Ramos (cell line): ENCODE measurements around the gene HINFP.

Experiments used
- in situ Hi-C: fragments of 300-500 bp; cut with MboI; formaldehyde crosslinking; loops from one replicate; pipeline ENCODE4 v1.14.3; 2022; ENCODE audit warnings: low sequenced_read_pairs; ENCODE audit not compliant: unreplicated experiment

HINFP gene, protein sequence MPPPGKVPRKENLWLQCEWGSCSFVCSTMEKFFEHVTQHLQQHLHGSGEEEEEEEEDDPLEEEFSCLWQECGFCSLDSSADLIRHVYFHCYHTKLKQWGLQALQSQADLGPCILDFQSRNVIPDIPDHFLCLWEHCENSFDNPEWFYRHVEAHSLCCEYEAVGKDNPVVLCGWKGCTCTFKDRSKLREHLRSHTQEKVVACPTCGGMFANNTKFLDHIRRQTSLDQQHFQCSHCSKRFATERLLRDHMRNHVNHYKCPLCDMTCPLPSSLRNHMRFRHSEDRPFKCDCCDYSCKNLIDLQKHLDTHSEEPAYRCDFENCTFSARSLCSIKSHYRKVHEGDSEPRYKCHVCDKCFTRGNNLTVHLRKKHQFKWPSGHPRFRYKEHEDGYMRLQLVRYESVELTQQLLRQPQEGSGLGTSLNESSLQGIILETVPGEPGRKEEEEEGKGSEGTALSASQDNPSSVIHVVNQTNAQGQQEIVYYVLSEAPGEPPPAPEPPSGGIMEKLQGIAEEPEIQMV

DNA sequence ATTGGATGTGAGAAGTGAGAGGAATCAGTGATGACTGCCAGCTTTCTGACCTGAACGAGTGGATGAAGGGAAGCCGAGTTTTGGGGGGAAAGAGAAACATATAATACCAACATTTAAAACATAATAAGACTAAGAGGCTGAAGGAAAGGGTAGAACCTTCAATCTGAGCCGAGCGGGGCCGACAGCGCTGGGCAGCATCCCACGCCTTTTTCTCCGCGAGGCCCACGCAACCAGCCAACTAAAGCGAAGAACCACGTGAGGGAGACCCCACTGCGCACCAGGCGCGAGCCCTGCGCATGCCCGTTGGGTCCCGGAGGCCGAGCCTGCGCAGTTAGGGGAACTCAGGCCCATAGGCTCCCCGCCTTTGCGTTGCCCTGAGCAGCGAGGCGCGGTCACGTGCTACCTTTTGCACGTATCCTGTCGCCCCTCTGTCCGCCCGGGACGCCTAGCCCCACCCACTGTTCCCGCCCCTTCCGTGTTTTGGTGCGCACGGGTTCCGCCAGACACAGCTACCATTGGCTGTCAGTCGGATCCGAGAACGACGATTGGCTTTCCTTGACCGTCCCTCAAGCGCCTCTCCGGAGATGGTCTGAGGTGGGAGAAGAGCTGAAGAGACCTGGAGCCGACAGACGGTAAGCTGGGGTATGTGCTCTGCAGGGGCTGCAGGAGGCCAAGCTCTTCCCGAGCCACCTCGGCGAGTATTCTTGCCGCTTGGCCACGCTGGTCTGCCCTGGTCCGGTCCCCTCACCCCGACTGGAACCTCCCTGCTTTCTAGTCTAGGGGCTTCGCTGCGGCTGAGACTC lies at the start of gene HINFP:
Gene HINFP (plus strand): TSS at position 573 of the 803 bp plus-strand sequence. CDS start 5,365 bp downstream, outside the sequence.
- in situ Hi-C loops, result no loop called here

DNA sequence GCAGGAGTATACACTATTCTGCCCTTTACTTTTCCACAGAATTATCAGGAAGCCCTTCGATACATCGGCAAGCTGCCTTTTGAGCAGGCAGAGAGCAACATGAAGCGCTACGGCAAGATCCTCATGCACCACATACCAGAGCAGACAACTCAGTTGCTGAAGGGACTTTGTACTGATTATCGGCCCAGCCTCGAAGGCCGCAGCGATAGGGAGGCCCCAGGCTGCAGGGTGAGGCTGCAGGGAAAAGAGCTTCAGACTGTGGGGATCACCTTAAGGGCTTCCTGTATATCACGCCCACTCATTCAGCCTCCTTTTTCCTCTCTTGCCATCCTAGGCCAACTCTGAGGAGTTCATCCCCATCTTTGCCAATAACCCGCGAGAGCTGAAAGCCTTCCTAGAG lies 43.5 kb upstream of the HINFP start:
- in situ Hi-C loops, result no loop called here

DNA sequence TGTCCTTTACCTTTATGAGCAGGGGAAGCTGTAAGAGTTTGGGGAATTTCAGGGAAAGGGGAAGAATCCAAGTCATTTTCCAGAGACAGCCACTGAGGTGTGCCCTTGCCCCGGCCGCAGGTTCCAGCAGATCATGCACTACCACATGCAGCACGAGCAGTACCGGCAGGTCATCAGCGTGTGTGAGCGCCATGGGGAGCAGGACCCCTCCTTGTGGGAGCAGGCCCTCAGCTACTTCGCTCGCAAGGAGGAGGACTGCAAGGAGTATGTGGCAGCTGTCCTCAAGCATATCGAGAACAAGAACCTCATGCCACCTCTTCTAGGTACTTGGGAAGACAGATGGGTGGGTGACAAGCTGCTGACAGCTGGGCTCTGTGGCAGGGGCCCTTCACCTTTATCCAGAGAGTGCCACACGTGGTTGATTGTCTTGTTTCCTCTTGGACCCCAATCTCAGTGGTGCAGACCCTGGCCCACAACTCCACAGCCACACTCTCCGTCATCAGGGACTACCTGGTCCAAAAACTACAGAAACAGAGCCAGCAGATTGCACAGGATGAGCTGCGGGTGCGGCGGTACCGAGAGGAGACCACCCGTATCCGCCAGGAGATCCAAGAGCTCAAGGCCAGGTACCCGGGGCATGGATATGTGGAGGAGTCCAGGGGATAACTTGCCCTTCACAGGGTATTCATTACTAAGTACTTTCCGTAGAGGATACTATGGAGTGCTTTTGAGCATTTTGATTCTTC lies 42.5 kb upstream of the HINFP start:
- in situ Hi-C loops, result no loop called here

DNA sequence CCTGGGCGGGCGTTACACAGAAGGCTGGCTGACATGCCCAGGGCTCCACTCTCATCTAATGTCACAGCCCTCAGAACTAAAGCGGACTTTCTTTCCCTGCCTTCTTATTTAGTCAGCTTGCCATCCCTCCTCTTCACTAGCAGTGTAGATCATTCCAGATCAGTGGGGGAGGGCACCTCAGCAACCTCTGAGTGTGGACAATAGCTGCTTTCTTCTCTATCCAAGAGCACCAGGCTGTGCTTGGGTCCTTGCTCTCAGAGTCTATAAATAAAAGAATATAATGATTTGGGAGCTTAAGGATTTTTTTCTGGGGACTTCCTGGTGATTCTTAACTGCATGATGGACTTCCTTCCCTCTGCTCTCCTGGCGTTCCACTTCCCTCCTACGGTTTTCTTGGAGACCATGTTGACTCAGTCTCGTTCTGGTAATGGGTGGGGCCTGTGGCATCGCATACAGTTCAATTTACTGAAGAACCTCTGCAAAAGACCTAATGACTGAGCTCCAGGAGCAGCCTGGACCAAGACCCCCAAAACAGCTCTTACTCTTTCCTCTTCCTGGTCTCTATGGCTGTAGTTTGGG lies 39.6 kb upstream of the HINFP start:
- in situ Hi-C loops, result no loop called here

DNA sequence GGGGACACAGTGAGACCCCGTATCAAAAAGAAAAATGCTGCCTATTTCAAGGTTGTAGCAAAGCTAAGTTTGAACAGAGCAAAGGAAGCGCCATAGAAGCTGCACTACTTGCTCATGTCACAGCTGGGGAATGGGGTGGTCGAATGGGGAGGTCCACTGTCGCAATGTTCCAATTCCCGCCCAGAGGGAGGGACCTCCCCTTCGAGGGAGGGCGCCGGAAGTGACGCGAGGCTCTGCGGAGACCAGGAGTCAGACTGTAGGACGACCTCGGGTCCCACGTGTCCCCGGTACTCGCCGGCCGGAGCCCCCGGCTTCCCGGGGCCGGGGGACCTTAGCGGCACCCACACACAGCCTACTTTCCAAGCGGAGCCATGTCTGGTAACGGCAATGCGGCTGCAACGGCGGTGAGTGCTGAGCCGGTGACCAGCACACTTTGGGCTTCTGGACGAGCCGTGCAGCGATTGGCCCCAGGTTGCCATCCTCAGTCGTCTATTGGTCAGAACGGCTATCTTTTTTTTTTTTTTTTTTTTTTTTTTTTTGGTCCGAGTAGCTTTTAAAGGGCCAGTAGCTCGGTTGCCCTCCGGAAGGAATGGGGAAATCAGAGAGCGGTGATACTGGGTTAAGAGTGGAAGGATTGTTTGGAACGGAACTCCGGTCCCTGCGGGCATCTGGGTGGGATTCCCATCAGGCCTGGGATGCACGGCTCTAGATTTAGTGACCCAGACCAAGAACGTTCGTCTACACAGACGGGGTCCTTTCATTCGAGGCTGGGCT lies 36.5 kb upstream of the HINFP start, which contains the start of gene HMBS:
Gene HMBS (plus strand): TSS at position 219 of the 774 bp plus-strand sequence. CDS start 153 bp downstream, at position 372.
- in situ Hi-C loops, result no loop called here

DNA sequence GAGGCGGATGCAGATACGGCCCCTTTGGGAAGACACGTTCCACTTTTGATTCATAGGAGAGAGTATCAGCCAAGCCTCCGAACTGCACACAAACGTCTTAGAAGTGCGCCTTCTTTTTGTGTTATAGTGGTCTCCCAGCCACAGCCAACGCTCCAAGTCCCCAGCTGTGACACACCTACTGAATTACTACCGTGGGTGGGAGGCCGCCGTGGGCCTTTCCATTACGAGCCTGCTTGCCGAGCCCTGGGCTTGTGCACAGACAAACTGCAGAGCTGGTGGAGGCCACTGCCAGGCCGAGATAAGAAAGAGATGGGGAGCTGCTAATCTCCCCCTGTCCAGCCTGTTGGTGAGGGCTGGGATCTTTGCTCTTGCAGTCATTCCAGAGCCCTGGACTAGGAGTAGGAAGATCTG lies 35.9 kb upstream of the HINFP start:
- in situ Hi-C loops, result no loop called here

DNA sequence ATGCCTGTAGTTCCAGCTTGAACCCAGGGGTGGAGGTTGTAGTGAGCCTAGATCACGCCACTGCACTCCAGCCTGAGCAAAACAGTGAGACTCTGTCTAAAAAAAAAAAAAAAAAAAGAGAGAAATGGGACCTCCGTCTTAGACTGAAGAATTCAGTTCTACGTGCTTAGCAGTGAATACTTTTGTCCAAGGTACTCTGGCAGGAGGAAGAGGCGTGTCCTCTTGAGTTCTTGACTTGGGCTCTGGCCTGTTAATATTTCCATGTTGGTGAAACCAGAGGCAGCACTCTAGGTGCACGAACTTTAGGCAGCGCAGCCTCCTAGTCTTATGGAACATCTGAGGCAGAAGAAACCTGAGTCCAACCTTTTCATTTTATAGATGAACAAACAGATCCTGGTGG lies 34.3 kb upstream of the HINFP start:
- in situ Hi-C loops, result no loop called here

DNA sequence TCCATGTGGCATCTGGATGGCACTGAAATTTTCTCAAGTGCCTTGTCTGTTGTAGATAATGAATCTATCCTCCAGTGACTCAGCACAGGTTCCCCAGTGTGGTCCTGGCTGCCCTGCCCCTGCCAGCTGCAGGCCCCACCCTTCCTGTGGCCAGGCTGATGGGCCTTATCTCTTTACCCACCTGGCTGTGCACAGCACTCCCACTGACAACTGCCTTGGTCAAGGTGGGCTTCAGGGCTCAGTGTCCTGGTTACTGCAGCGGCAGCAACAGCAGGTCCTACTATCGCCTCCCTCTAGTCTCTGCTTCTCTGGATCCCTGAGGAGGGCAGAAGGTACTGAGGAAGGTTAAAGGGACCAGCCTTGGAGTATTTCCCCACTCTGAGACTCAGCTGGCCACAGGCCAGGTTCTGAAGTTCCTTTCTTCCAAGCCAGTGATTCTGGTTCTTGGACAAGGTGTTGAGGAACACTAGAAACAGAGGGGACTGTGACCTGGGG lies 33.6 kb upstream of the HINFP start:
- in situ Hi-C loops, result no loop called here

DNA sequence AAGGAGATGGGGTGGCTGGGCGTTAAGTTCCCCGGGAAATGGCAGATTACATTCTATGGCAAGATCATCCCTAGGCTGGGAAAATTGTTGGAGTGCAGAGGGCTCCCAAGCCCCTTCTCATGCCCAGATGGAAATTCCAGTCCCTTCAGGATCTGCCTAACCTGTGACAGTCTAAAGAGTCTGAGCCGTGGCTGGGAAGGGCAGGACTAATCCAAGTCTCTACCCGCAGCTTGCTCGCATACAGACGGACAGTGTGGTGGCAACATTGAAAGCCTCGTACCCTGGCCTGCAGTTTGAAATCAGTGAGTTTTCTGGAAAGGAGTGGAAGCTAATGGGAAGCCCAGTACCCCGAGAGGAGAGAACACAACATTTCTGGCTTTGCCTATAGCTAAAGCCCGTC lies 33.0 kb upstream of the HINFP start:
- in situ Hi-C loops, result no loop called here

DNA sequence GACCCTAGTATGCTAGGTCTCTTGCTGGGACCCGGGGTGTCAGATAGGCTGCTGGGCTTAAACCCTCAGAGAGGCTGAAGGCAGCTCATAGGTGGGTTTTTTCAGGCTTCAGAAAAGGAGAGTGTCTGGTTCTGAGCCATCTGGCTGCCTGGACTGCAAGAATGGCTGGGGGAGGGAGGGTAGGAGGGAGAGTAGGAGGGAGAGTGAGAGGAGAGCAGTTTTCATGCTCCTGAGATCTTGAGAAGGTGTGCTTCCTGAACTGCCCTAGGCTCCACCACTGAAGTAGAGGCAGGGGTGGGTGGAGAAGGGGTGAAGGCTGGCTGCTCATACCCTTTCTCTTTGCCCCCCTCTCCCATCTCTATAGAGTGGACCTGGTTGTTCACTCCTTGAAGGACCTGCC lies 32.1 kb upstream of the HINFP start:
- in situ Hi-C loops, result no loop called here

DNA sequence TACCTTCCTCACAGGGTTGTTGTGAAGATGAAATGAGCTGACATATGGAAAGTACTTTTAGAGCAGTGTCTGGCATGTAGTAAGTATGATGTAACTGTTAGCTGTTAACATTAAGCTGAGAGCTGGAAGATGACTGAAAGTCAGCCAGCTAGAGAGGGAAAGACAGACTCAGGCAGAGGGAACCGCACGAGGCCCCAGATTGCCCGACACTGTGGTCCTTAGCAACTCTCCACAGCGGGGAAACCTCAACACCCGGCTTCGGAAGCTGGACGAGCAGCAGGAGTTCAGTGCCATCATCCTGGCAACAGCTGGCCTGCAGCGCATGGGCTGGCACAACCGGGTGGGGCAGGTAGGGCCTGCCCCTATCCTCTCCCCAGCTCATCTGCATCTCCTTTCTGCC lies 30.2 kb upstream of the HINFP start:
- in situ Hi-C loops, result no loop called here

DNA sequence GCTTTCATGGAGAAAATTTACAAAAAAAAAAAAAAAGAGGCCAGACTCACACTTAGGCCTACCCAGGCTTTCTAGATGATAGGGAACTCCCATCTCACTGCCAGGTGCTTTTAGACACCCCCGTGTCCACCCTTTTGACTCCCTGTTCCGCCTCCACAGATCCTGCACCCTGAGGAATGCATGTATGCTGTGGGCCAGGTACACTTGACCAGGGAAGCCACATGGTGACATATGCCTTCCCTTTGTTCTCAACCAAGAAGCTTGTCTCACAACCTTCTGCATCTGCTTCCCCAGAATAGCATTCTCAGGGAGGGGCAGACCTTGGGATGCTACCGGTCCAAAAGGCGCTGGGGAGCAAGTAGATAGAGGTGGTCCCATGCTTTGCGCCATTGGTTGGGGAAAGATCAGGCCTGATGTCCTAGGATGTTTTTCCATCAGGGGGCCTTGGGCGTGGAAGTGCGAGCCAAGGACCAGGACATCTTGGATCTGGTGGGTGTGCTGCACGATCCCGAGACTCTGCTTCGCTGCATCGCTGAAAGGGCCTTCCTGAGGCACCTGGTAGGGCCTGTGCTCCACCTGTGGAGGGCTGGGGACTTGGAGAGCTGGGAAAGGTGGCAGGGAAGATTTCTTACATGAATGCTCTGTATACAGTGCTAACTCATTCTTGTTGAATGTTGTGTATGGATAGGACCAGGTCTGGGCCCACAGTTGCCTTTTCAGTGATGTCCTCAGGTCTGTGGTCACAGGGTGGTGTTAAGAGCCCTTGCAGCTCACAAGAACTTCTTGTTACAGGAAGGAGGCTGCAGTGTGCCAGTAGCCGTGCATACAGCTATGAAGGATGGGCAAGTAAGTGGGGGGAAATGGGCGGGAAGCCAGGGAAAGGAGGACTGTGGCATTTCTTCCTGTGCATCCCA lies 29.2 kb upstream of the HINFP start:
- in situ Hi-C loops, result no loop called here

DNA sequence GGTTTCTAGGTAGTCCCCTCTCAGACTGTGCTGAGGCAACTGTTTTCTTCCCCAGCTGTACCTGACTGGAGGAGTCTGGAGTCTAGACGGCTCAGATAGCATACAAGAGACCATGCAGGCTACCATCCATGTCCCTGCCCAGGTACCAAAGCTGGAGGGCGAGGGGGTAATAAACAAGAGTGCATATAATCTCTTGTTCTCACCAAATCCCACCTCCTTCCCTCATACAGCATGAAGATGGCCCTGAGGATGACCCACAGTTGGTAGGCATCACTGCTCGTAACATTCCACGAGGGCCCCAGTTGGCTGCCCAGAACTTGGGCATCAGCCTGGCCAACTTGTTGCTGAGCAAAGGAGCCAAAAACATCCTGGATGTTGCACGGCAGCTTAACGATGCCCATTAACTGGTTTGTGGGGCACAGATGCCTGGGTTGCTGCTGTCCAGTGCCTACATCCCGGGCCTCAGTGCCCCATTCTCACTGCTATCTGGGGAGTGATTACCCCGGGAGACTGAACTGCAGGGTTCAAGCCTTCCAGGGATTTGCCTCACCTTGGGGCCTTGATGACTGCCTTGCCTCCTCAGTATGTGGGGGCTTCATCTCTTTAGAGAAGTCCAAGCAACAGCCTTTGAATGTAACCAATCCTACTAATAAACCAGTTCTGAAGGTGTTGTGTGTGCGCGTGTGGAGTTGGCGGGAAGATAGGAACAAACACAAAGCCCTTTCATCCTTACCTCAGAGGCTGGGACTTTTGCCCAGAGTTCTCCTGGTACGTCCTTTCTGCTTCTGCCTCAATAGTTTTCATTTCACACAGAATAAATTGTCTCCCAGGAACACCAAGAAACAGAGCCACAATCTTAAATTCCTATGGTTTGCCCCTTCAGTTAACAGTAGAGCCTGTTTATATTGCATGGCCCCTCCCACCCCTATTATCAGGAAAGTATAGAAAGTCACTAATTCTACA lies 28.2 kb upstream of the HINFP start:
- in situ Hi-C loops, result no loop called here

DNA sequence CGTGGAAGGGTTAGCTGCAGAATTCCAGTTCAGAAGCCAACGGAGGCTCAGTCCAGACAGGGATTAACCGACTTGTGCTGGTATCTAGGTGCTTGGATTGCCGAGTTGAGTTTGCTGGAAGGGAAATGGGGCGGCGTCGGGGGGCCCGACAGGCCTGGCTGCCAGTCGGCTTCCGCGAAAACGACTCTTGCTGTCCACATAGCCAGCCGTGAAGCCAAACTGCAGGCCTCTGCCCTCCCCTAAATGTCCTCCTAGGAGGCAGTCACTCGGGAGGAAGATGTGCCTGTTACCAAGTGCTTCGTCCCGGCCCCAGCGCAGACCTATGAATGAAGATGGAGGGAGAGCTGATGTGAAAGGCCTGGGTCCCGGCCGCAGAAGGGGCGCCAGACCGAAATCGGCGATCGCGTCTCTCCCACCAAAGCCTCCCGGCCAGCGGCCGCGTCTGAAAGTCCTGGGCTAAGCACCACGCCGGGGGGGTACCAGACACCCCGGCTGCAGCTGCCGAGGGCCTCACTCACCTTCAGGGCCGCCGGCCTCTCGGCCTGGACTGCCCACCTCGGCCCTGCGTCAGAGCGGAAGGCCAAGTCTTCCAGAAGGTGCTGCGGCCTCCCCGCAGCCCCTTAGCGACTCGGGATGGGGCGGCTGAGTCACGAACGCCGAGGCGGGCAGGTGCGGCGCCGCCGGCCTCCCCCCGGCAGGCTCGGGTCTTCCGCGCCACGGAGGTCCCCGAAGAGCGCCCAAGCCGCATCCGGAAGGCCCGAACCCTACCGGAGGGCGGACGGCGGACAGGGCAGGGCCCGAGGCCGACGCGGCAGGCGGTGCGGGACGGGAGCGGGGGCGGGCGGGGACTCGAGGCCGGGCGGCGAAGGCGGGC lies 27.2 kb upstream of the HINFP start:
- in situ Hi-C loops, result no loop called here

DNA sequence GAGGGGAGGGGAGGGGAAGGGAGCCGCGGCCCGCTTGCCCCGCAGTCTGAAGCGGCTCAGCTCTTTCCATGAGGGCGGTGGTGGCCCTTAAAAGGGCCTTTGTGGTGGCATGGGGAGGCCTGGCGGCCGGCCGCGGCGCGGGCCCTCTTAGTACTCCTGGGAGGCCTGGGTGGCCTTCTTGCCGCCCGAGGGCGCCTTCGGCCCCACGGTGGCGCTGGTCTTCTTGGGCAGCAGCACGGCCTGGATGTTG lies 26.6 kb upstream of the HINFP start:
- in situ Hi-C loops, result no loop called here

DNA sequence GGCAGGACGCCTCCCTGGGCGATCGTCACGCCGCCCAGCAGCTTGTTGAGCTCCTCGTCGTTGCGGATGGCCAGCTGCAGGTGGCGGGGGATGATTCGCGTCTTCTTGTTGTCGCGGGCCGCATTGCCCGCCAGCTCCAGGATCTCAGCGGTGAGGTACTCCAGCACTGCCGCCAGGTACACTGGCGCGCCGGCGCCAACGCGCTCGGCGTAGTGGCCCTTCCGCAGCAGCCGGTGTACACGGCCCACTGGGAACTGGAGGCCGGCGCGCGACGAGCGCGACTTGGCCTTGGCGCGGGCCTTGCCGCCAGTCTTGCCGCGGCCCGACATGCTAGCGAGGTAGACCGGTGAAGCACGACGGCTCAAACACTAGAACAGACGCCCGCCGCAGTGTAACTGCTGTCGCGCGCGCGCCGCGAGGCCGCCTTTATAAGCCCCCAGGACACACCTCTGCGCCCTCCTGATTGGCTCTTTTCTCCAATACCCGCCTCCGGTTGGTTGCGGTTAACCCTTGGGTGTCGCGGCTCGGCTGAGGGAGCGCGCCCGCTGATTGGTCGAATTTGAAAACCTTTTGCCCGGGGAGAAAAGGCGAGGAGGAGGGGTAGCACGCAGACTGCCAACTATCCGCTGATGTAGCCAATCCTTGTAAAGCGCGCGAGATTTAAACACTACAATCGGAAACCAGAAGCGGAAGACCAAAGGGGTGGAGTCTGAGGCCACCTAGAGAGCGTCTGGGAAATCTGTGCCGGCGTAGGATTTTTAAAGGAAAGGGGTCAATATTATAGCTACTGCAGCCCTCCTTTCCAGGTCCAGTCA lies 26.1 kb upstream of the HINFP start:
- in situ Hi-C loops, result no loop called here
